HG03103 (cell line): Measurements from ENCODE around the gene IL1A.
A peak's percentile ranks its signal among the peaks of the same experiment; 100 is the strongest.

Source experiments
- ATAC-seq: cut with Tn5 transposase; IDR thresholded peaks from one replicate; pipeline ENCODE4 v1.9.1; 2021; ENCODE audit warnings: low read depth; ENCODE audit not compliant: unreplicated experiment

The IL1A gene

GRCh38 chr2:112728029-112728362 lies 56.3 kb downstream of the IL1A start:
- ATAC-seq = no peak

- no peak for ATAC-seq
Observed at GRCh38 chr2:112727276-112728028, 56.8 kb downstream of the IL1A start.

- peak; percentile 57 for ATAC-seq
Observed at GRCh38 chr2:112726487-112727190, 57.7 kb downstream of the IL1A start.

GRCh38 chr2:112725545-112726457 lies 58.5 kb downstream of the IL1A start:
- no peak for ATAC-seq

- ATAC-seq = no peak
Observed at GRCh38 chr2:112724591-112725525, 59.4 kb downstream of the IL1A start.

- no peak for ATAC-seq
Observed at GRCh38 chr2:112723995-112724394, 60.3 kb downstream of the IL1A start.
